ENCODE results near the gene SEC14L5.
"Not testable (repeated sequence)": the region's sequence is repeated elsewhere in the genome, so short reads cannot be mapped to it uniquely, and the experiment has no call there.

Gene SEC14L5

DNA sequence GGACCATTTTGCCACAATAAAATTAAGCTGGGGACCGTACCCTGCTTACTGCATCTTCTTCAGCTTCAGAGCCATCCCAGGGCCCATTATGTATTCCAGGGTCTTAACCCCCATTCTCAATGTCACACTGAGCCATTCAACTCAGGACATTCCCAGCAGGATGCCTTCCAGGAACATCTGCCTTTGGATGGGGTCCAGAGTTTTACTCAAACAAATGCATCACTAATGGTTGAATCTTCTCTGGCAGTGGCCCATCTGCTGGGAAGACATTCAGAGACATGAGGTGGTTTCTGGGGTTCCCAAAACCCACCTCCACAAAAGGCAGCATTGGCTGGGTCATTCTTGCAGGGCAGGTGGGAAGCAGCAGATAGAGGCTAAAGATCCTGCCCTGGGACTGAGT, 3.4 kb upstream of the SEC14L5 start:
- DNase-seq: no peak

- DNase-seq: no peak
Observed at GRCh38 chr16:4957420-4957719, 760 bp upstream of the SEC14L5 start.

DNA sequence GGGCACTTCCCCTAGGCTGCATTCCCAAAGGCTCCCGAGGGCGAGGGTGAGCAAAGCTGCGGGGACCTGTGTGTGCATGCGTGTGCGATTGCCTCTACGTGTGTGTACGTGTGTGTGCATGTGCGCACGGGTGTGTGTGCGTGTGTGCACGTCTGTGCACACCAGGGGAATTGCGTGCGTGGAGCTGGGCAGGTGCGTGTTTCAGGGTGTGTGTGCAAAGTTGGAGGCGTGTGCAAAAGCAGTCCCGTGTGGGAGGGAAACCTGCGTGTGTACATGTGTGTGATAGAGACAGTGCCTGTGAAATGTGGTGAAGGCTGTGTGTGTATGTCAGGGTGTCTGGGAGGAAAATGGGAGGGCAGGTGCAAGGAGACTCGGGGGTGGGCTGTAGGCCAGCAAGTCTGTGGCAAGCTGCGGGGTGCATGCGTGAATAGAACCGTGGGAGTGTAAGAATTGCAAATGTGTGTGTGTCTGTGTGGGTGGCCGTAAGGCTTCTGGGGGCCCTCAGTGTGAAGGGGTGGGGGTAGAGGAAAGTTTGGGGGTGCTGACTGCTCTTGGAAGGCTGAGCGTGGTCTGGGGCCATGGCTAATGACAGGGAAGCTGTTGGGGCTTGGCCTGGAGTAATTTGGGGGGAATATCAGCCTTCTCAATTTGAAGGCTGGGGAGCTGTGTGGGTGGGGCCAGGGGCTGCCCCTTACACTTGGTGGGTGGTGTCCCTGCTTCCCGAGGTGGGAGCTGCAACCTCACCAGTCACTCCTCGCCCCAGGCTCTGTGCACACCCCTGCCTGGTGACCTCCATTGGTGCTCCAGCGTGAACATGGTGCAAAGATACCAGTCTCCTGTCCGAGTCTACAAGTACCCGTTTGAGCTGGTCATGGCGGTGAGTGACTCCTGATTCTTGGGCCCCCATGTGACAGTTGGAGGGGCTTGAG, 644 bp downstream of the SEC14L5 start:
- DNase-seq: no peak

DNA sequence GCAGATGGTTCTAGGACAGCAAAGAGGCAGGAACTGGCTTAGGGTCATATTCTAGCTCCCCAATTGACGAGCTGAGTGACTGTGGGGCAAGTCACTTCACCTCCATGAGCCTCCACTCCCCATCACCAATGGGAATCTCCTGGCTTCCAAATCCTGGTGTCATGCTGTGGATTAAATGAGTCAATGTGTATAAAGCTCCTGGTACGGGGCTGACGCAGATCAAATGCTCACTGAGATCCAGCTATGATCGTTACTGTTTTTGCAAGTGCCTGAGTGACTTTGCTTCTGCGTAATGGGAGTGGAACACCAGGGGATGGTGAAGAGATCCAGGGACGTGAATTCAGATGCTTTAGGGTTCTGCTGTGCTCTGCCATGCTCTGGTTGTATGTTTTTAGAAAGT, 2.4 kb downstream of the SEC14L5 start:
- DNase-seq: no peak

GRCh38 chr16:4962716-4963115, 4.6 kb downstream of the SEC14L5 start:
- no peak for DNase-seq

DNA sequence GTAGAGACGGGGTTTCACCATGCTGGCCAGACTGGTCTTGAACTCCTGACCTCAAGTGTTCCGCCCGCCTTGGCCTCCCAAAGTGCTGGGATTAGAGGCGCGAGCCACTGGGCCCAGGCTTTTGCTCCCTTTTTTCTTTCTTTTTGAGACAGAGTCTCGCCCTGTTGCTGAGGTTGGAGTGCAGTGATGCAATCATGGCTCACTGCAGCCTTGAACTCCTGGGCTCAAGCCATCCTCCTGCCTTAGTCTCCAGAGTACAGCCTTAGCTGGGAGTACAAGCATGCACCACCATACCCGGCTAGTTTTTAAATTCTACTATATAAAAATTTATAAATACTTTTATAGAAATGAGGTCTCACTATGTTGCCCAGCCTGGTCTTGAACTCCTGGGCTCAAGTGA, 5.4 kb downstream of the SEC14L5 start:
- DNase-seq: not testable (repeated sequence)

- DNase-seq: no peak
Observed at GRCh38 chr16:4966736-4967453, 8.8 kb downstream of the SEC14L5 start.

- not testable (repeated sequence) for DNase-seq
Observed at GRCh38 chr16:4968278-4968677, 10.1 kb downstream of the SEC14L5 start.

DNA sequence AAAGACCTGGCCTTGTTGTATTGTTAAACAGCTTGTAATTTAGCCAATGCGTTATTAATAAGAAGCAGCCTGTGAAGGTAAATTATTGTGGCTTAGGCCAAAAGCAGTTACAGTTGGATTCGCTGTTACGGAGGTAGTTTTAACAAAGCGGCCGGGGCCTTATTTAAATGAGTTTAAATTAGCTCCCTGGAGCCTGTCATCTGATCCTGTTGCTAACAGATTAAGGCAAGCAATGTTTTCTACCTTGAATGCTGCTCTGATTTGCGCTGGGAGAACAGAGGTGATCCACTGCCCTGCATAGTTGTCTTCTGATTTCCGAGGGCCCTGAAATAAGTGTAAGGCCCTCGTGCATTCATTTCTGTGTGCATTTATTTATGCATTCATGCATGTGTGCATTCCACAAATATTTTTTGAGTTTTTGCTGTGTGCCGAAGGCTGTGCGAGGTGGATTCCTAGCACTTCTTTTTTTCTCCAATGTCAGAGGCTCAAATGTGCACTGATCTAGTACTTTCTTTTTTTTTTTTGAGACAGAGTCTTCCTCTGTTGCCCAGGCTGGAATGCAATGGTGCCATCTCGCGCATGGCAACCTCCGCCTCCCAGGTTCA, 10.9 kb downstream of the SEC14L5 start:
- DNase-seq: no peak

GRCh38 chr16:4970010-4970409, 11.9 kb downstream of the SEC14L5 start:
- DNase-seq: no peak

DNA sequence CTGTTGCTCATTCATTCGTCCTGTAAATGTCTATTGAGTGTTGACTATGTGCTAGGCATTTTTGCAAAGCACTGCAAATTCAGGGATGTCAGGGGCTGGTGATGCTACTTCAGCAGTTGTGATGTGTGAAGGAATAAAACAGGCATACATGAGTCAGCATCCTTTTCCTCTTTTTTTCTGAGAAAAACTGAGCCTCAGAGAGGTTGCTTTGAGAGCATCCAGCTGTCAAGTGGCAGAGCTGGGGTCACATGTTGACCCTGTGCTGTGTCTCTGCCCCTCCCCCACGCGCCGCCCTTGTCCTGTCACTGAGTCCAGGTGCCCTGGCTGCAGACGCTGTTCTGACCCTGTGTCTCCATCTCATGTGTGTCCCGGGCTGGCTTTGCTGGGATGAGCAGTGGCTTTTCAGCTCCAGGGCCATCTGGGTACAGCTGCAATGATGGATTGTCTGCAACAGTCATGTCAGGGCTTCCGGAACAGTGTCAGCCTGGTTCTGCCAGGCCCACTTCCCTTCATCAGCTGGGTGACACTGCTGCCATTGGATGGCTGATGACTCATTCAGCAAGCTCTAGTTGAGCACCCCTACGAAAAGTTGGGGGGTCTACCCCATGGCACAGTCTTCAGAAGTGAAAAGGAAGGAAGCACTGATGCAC, 14.9 kb downstream of the SEC14L5 start:
- DNase-seq: no peak

DNA sequence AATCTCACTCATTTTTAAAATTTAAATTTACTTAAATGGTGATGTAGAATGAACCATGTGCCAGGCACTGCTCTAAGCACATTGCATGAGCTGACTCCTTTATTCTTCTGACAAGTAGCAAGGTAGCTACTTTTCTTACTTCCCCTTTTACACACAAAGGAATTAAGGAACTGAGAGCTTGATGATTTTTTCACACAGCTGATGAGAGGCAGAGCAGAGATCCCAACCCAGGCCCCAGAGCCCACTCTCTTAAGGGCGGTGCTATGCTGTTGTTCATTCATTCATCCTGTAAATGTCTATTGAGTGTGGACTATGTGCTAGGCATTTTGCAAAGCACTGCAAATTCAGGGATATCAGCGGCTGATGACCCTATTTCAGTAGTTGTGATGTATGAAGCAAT, 17.9 kb downstream of the SEC14L5 start:
- DNase-seq: no peak

GRCh38 chr16:4976611-4977145, 18.5 kb downstream of the SEC14L5 start:
- DNase-seq: no peak

GRCh38 chr16:4979164-4979563, 21.0 kb downstream of the SEC14L5 start:
- DNase-seq: no peak

- no peak for DNase-seq
Observed at GRCh38 chr16:4979736-4980660, 21.9 kb downstream of the SEC14L5 start.

GRCh38 chr16:4980691-4981090, 22.6 kb downstream of the SEC14L5 start:
- no peak for DNase-seq

GRCh38 chr16:4981473-4981872, 23.3 kb downstream of the SEC14L5 start:
- DNase-seq: no peak

DNA sequence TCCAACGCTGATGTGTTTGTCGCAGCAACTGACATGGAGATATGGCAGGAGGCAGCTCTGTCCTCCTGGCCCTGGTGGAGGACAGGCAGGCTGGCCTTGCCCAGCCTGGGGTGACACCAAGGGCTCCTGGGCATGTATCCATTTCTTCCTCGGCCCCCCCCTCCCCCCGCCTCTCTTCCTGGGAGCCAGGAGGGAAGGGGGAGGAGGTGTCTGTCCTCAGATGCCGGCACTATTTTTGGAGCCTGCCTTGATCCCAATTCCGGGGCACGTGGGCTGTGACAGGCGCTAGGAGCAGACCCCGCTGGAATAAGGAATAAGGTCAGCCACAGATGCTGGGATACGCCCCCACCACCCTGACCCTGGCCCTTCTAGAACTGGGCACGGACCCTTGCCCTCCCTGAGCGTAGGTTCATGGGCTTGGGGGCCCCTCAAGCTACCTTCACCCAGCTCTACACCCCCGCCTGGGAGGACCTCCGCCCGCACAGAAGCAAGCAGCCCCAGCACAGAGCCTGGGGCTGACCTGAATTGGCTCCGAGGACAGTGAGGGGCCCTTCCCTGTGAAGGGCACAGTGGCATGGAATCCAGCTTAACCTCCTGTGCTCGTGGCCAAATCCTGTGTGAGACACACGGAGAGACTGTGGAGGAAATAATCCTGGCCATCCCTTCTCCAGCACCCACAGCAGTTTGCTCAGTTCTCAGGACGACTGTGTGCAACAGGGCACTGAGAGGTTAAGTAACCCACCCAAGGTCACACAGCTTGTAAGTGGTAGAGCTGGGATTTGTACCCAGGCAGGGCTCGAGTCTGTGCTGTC, 24.1 kb downstream of the SEC14L5 start:
- DNase-seq: no peak

DNA sequence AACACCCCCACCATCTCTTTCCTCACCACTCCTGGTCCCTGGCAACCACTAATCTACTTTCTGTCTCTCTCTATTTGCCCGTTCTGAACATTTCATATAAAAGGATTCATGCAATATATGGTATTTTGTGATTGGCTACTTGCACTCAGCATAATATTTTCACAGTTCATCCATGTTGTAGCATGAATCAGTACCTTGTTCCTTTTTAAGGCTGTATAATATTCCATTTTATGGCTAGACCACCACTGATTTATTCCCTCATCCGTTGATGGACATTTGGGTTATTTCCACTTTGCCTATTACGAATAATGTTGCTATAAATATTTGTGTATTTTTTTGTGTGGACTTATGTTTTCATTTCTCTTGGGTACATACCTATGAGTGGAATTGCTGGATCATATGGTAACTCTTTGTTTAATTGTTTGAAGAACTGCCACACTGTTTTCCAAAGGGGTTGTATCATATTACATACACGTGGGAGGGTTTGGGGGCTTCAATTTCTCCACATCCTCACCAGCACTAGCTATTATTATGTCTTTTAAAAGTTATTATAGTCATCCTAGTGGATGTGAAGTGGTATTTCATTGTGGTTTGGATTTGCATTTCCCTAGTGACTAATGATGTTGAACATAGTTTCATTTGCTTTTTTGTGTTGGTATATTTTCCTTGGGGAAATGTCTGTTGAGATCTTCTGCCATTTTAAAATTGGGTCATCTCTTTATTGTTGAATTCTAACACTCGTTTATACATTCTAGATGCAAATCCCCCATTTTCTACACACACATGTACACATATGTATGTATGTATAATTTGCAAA, 26.3 kb downstream of the SEC14L5 start:
- DNase-seq: no peak

- DNase-seq: no peak
Observed at GRCh38 chr16:4987250-4987579, 29.1 kb downstream of the SEC14L5 start.
